ENCODE data around the gene PIWIL1. TPM values are rescaled to one million over a fixed set of nuclear protein-coding genes. Genes with fewer than 3 reads are reported as not detected.

The PIWIL1 gene
- total RNA-seq, 1 donor from 2014 or later = not detected

DNA sequence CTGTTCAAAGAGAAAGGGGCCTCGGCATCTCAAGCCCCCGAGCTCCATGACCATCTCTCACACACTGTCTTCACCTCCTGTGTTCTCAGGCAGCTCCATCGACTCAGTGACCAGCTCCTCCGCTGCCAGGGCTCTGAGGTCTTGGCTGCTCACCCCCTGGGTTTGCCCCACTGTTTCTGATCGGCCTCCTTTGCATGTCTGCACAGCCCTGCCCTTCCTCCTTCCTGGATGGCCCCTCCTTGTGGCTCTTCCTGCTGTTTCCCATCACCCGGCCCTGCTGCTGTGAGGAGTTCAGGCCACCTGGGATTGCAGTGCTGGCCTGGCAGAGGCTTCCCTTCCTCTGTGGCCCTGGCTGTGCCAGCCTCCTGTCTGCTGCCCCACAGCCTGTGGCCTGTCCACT, 38.1 kb upstream of the PIWIL1 start:
- H3K27ac Mint-ChIP-seq = no peak overlapping the region
- ChIA-PET CTCF (no interaction called here), POLR2A (no interaction called here)
- H3K4me1 Mint-ChIP-seq = no peaks in the 10 kb centered on the region
- H3K4me3 Mint-ChIP-seq = no peak overlapping the region
- H3K27me3 Mint-ChIP-seq = no peaks in the 10 kb centered on the region
- DNase-seq (no peak), ATAC-seq (ENCODE audit: low read depth) (no peak)
- peaks cover 13% of the 10 kb centered on the region for H3K9me3 Mint-ChIP-seq
- no peaks in the 10 kb centered on the region for H3K36me3 Mint-ChIP-seq (ENCODE audit: low read depth)
- intact Hi-C loops (cut with micrococcal nuclease) = no loop called here
- TF ChIP-seq, protein P1, sequence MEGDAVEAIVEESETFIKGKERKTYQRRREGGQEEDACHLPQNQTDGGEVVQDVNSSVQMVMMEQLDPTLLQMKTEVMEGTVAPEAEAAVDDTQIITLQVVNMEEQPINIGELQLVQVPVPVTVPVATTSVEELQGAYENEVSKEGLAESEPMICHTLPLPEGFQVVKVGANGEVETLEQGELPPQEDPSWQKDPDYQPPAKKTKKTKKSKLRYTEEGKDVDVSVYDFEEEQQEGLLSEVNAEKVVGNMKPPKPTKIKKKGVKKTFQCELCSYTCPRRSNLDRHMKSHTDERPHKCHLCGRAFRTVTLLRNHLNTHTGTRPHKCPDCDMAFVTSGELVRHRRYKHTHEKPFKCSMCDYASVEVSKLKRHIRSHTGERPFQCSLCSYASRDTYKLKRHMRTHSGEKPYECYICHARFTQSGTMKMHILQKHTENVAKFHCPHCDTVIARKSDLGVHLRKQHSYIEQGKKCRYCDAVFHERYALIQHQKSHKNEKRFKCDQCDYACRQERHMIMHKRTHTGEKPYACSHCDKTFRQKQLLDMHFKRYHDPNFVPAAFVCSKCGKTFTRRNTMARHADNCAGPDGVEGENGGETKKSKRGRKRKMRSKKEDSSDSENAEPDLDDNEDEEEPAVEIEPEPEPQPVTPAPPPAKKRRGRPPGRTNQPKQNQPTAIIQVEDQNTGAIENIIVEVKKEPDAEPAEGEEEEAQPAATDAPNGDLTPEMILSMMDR (IDR thresholded peaks at IDR 0.05) = no peak

DNA sequence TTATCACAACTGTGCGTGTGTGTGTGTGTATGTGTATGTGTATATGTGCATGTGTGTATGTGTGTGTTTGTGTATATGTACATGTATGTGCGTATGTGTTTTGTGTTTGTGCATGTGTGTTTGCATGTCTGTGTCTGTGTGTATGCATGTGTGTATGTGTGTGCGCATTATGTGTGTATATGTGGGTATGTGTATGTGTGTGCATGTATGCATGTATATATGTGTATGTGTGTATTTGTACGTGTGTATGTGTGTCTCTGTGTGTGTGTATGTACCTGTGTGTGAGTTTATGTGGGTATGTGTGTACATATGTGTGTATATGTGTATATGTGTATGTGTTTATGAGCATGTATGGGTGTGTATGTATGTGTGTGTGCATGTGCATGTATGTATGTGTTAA, 37.6 kb upstream of the PIWIL1 start:
- DNase-seq (no peak), ATAC-seq (ENCODE audit: low read depth) (no peak)
- H3K36me3 Mint-ChIP-seq (ENCODE audit: low read depth) = no peaks in the 10 kb centered on the region
- no peak overlapping the region for H3K4me3 Mint-ChIP-seq
- peaks cover 9% of the 10 kb centered on the region for H3K9me3 Mint-ChIP-seq
- ChIA-PET CTCF (no interaction called here), POLR2A (no interaction called here)
- intact Hi-C loops (cut with micrococcal nuclease) = no loop called here
- TF ChIP-seq, protein P1 (IDR thresholded peaks at IDR 0.05) = no peak
- H3K4me1 Mint-ChIP-seq = no peaks in the 10 kb centered on the region
- no peak overlapping the region for H3K27ac Mint-ChIP-seq
- no peaks in the 10 kb centered on the region for H3K27me3 Mint-ChIP-seq

DNA sequence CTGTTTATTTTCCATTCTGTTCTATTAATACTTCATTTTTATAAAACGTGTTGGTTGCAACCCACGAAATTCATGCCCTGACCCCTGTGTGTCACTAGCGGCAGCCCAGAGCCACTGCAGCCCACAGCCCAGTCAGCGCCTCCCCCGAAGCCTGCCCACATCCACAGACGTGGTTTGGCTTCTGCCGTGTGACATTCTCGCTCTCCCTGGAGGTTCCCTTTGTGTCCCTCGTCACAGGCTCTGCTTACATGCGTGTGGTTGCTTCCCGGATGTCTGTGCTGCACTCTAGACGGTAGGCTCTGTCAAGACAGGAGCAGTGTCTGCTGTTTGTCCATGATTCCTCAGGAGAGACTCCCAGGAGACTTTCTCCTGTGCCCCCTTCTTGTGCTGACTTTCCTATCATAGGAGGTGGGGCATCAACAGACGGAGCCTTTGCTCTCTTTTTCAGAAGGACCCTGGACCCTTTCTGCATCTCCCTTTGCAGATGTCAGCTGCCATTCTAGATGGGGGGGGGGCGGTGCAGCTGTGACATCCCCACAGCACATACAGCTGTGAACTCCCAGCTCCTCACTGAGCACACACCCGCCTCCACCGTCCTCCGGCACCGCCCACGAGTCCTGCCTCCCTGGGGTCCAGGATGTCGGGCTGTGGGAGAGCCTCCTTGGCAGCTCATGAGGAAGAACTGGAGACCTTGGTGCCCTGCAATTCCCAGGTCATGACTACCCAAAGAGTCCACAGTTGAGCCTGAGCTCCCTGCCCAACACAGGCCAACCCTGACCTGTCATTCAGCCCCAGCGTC, 36.8 kb upstream of the PIWIL1 start:
- H3K27ac Mint-ChIP-seq = no peak overlapping the region
- H3K36me3 Mint-ChIP-seq (ENCODE audit: low read depth) = no peaks in the 10 kb centered on the region
- POLR2A ChIA-PET = no interaction called here
- H3K9me3 Mint-ChIP-seq = peaks cover 9% of the 10 kb centered on the region
- DNase-seq = no peak
- no peaks in the 10 kb centered on the region for H3K27me3 Mint-ChIP-seq
- CTCF ChIA-PET = no interaction called here
- ATAC-seq (ENCODE audit: low read depth) = no peak
- no peaks in the 10 kb centered on the region for H3K4me1 Mint-ChIP-seq
- H3K4me3 Mint-ChIP-seq = no peak overlapping the region
- TF ChIP-seq, protein P1 (IDR thresholded peaks at IDR 0.05) = no peak
- intact Hi-C loops (cut with micrococcal nuclease) = no loop called here

DNA sequence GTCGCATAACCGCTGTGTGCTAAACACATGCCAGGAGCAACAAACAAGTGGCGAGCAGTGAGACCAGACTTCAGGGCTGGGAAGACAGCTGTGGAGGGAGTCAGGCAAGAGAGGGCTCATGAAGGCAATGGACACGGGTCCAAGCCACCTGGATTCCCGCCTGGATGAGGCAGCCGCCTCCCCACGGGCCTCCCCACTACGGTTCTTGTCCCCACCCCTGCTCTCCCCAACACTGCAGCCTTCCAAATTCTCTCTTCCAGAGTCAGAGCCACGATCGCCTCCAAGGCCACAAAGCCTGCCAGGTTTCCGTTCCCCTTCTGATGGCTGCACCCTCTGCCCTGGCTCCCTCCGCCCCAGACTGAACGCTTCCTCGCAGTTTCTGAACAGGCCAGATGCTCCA, 36.1 kb upstream of the PIWIL1 start:
- POLR2A ChIA-PET = no interaction called here
- H3K4me1 Mint-ChIP-seq = no peaks in the 10 kb centered on the region
- no peak overlapping the region for H3K4me3 Mint-ChIP-seq
- no peaks in the 10 kb centered on the region for H3K36me3 Mint-ChIP-seq (ENCODE audit: low read depth)
- DNase-seq (no peak), ATAC-seq (ENCODE audit: low read depth) (no peak)
- peaks cover 9% of the 10 kb centered on the region for H3K9me3 Mint-ChIP-seq
- CTCF ChIA-PET = no interaction called here
- intact Hi-C loops (cut with micrococcal nuclease) = no loop called here
- H3K27me3 Mint-ChIP-seq = no peaks in the 10 kb centered on the region
- TF ChIP-seq, protein P1 (IDR thresholded peaks at IDR 0.05) = no peak
- no peak overlapping the region for H3K27ac Mint-ChIP-seq

DNA sequence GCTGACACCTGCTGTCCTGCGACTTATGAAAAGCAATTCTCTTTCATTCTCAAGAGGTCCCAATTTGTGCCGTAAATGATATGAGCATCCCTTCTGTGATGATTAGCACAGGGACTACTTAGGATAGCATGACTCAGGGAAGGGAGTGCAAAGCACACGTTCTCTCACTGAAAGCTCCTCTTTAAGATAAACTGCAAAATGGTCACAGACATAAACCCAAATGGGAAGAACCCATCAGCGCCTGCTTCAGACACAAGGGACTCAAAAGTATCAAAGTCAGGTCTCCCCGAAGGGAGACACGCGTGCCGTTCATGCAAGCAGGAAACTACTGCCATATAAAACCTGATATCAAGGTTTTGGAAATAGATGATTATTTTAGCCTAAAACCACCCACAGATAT, 33.9 kb upstream of the PIWIL1 start:
- no peak overlapping the region for H3K4me3 Mint-ChIP-seq

More for the DNA sequence above, 33.9 kb upstream of the PIWIL1 start:
- DNase-seq (no peak), ATAC-seq (ENCODE audit: low read depth) (no peak)
- Mint-ChIP-seq H3K9me3 (peaks cover 4% of the 10 kb centered on the region), H3K4me1 (no peaks in the 10 kb centered on the region), H3K36me3 (ENCODE audit: low read depth) (no peaks in the 10 kb centered on the region), H3K27ac (no peak overlapping the region), H3K27me3 (no peaks in the 10 kb centered on the region)
- POLR2A ChIA-PET = no interaction called here
- intact Hi-C loops (cut with micrococcal nuclease) = no loop called here
- CTCF ChIA-PET = no interaction called here
- TF ChIP-seq, protein P1 (IDR thresholded peaks at IDR 0.05) = no peak
